Endothelial cell (in vitro differentiated cells): ENCODE results near the gene MYPN. TPM values are rescaled to one million over a fixed set of nuclear protein-coding genes. Genes with fewer than 3 reads are reported as not detected.

Experiments used
- DNase-seq: peaks from one replicate; pipeline ENCODE4 v3.0.0; 2021; ENCODE audit warnings: low spot score
- H3K27ac Mint-ChIP-seq: one replicate; pipeline ENCODE4 v1.8.0; 2021; ENCODE audit warnings: mixed read lengths, inconsistent platforms; ENCODE audit not compliant: unreplicated experiment
- H3K27me3 Mint-ChIP-seq: one replicate; pipeline ENCODE4 v1.8.0; 2021; ENCODE audit warnings: mild to moderate bottlenecking, moderate library complexity, mixed read lengths, inconsistent platforms; ENCODE audit not compliant: unreplicated experiment
- H3K36me3 Mint-ChIP-seq: one replicate; pipeline ENCODE4 v1.8.0; 2021; ENCODE audit warnings: mild to moderate bottlenecking, low read depth, mixed read lengths, inconsistent platforms; ENCODE audit not compliant: unreplicated experiment
- H3K4me1 Mint-ChIP-seq: one replicate; pipeline ENCODE4 v1.8.0; 2021; ENCODE audit warnings: mild to moderate bottlenecking, mixed read lengths, inconsistent platforms; ENCODE audit not compliant: unreplicated experiment
- H3K4me3 Mint-ChIP-seq: one replicate; pipeline ENCODE4 v1.8.0; 2021; ENCODE audit warnings: mild to moderate bottlenecking, mixed read lengths, inconsistent platforms; ENCODE audit not compliant: unreplicated experiment
- H3K9me3 Mint-ChIP-seq: one replicate; pipeline ENCODE4 v1.8.0; 2021; ENCODE audit warnings: mixed read lengths, inconsistent platforms; ENCODE audit not compliant: unreplicated experiment
- CTCF ChIP-seq: fragments of 200-600 bp; sonication (generic); IDR thresholded peaks from one replicate; pipeline ENCODE4 v1.5.0; 2021; ENCODE audit warnings: antibody characterized with exemption; ENCODE audit not compliant: unreplicated experiment
- total RNA-seq: library from RNA; stranded (reverse); fragmentation: NEBNext Ultra II Directional; extraction: Animal tissue kit (Norgen Biotek cat#: 25700); gene quantifications from one replicate; pipeline ENCODE4 v1.2.1, GENCODE V29; 2021; ENCODE audit not compliant: unreplicated experiment

Gene MYPN
- total RNA-seq, 1 donor from 2014 or later, result not detected

DNA sequence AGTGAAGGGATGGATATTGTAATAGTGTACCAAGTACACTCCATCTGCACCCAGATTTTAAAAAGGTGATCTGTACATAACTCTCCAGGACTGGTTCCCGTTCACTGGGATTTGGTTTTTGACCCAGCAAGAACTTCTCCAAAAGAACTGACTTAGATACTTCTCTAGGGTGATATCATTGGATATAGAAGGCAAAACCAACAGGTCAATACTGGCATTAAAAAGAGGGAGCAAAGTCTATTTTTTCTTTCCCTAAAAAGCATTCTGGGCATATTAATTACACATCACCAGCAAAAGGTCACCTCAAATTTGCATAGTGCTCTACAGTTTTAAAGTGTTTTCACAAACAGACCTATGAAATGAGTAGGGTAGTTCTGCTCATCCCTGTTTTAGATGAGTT lies 3.5 kb downstream of the MYPN start:
- no peaks in the 10 kb centered on the region for H3K36me3 Mint-ChIP-seq
- H3K4me1 Mint-ChIP-seq, result no peaks in the 10 kb centered on the region
- no peak for DNase-seq
- H3K4me3 Mint-ChIP-seq, result no peak overlapping the region
- no peak for TF ChIP-seq CTCF
- no peaks in the 10 kb centered on the region for H3K9me3 Mint-ChIP-seq
- H3K27me3 Mint-ChIP-seq, result no peaks in the 10 kb centered on the region
- H3K27ac Mint-ChIP-seq, result no peak overlapping the region

DNA sequence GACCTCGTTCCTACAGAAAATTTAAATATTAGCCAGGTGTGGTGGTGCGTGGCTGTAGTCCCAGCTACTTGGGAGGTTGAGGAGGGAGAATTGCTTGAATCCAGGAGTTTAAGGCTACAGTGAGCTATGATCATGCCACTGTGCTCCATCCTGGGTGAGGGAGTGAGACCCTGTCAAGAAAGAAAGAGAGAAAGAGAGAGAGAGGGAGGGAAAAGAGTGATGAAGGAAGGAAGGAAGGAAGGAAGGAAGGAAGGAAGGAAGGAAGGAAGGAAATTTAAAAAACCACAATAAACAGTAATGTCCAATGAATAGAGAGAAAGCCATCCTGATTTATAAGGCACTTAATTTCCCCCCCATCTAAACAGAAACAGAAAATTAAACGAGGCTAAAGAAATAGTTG lies 9.4 kb downstream of the MYPN start:
- Mint-ChIP-seq H3K27ac (no peak overlapping the region), H3K4me3 (no peak overlapping the region), H3K36me3 (no peaks in the 10 kb centered on the region), H3K4me1 (no peaks in the 10 kb centered on the region), H3K9me3 (no peaks in the 10 kb centered on the region), H3K27me3 (no peaks in the 10 kb centered on the region)
- TF ChIP-seq CTCF, result no peak
- no peak for DNase-seq

DNA sequence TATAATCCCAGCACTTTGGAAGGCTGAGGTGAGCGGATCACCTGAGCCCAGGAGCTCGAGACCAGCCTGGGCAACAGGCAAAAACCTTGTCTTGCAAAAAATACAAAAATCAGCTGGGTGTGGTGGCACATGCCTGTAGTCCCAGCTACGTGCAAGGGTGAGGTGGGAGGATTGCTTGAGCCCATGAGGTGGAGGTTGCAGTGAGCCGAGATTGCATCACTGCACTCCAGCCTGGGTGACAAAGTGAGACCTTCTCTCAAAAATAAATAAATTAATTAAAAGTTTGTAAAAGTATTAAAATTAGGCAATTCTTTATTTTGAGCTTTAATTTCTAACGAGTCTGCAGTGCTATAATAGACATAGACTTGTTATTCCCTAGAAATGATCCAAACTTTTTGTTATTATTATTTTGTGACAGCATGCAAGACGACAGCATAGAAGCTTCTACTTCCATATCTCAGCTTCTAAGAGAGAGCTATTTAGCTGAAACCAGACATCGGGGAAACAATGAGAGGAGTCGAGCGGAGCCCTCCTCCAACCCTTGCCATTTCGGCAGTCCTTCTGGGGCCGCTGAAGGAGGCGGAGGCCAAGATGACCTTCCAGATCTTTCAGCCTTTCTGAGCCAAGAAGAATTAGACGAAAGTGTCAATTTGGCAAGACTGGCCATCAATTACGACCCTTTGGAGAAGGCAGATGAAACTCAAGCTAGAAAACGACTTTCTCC lies 11.9 kb downstream of the MYPN start:
- Mint-ChIP-seq H3K36me3 (no peaks in the 10 kb centered on the region), H3K27me3 (no peaks in the 10 kb centered on the region), H3K4me3 (no peak overlapping the region), H3K27ac (no peak overlapping the region), H3K9me3 (no peaks in the 10 kb centered on the region), H3K4me1 (no peaks in the 10 kb centered on the region)
- TF ChIP-seq CTCF, result no peak
- no peak for DNase-seq

DNA sequence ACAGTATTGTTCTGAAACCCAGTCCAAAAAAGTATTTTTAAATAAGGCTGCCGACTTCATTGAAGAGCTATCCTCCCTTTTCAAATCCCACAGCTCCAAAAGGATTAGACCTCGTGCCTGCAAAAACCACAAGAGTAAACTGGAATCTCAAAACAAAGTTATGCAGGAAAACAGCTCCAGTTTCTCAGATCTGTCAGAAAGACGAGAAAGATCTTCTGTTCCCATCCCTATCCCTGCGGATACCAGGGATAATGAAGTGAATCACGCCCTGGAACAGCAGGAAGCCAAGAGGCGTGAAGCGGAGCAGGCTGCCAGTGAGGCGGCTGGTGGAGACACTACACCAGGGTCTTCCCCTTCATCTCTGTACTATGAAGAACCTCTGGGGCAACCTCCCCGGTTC lies 12.6 kb downstream of the MYPN start:
- H3K36me3 Mint-ChIP-seq, result no peaks in the 10 kb centered on the region
- H3K4me3 Mint-ChIP-seq, result no peak overlapping the region
- H3K4me1 Mint-ChIP-seq, result no peaks in the 10 kb centered on the region
- TF ChIP-seq CTCF, result no peak
- no peak overlapping the region for H3K27ac Mint-ChIP-seq
- H3K27me3 Mint-ChIP-seq, result no peaks in the 10 kb centered on the region
- no peaks in the 10 kb centered on the region for H3K9me3 Mint-ChIP-seq
- no peak for DNase-seq

DNA sequence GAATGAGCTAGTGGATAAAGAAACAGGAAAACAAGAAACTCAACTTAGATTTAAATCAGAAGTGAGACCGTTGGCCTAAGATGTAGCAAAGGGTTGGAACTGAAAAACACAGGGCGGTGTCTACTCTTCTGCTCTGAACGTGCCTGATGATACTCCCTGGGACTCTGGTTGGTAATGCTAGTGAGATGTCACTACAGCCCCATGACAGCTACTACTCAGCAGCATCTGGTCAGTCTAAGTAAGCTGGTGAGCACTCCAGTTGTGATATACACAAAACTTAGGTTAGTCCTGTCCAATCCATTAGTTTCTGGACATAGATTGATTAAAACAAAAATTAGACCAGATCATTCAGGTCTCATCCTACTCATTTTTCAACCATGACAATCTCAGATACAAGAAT lies 15.4 kb downstream of the MYPN start:
- Mint-ChIP-seq H3K9me3 (no peaks in the 10 kb centered on the region), H3K27ac (no peak overlapping the region), H3K4me1 (no peaks in the 10 kb centered on the region), H3K36me3 (no peaks in the 10 kb centered on the region), H3K4me3 (no peak overlapping the region), H3K27me3 (no peaks in the 10 kb centered on the region)
- no peak for TF ChIP-seq CTCF
- DNase-seq, result no peak
